ENCODE data around the gene PLD1.
A peak's percentile ranks its signal among the peaks of the same experiment; 100 is the strongest.
"Not testable (repeated sequence)": the region's sequence is repeated elsewhere in the genome, so short reads cannot be mapped to it uniquely, and the experiment has no call there.

PLD1 gene

DNA sequence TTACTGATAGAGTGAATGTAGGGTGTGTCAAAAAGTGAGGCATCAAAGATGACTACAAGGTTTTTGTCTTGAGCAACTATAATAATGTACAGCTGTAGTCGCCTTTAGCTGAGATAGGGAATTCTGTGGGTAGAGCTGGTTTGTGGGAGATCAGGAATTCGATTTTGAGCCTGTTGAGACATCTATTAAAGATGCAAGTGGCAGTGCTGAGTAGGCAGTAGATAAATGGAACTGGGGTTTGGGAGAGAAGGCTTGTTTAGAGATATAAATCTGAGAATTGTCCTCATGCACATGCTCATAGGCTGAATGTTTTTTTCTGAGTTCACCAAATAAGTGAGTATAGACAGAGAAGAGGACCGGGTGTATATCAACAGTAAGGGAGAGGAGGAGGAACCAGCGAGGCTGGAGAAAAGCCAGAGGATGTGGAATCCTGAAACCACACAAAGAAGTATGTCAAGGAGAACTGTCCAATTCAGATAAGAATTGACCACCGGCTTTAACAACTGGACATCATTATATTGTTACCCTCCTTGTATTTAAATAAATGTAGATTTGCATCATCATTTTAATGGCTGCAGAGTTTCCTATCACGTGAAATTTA, 204.0 kb downstream of the PLD1 start:
- no peak for DNase-seq

DNA sequence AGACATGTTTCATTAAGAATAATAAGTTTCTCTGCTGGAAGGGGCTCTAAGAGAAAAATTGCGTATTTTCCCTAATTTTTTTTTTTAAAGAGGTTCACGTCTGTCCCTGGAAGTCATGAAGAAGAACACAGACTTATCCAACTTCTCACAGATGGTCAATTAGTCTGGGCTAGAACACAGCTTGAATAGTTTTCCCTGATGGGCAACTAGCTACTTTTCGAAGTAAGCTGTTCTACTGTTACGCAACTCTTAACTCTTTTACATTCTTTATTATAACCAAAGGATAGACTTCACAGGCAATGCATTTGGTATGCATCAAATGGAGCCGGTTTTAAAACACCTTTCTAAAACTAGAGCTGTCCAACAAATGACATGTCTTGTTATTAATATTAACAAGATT, 205.9 kb downstream of the PLD1 start:
- no peak for DNase-seq

DNA sequence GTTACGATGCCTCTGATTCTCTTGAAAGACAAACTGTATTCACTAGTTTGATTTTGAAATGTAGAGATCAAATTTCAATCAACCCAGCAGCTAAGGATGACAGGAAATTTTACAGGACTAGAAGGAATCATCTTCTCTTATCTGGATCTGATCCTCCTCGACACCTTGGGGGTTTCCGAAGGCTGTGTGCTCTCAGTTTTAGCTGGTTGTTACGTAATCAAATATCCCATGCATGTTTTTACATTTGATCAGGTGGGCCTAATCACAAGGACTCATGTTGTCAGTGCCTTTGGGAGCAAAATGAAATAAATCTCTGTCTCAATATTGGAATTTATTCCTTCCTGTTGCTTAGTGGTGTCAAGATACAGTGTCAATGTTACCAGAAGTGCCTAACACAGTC, 208.2 kb downstream of the PLD1 start:
- no peak for DNase-seq

DNA sequence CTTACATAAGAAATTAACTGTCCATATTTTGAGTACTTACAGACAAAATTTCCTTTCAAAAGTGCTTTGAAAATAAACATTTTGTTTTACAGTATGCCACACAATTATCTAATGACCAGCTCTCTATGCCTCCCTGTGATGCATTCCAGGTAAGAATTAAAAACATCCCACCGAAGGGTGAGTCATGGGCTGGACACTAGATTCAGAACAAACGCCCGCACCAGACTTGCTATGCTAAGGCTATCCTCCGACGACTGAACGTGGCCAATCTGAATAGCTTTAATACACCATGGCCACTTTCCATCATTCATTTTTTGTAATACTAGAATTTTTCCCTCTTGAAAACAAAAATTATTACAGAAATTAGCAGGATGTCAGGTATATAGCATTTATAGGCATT, 210.3 kb downstream of the PLD1 start:
- no peak for DNase-seq

DNA sequence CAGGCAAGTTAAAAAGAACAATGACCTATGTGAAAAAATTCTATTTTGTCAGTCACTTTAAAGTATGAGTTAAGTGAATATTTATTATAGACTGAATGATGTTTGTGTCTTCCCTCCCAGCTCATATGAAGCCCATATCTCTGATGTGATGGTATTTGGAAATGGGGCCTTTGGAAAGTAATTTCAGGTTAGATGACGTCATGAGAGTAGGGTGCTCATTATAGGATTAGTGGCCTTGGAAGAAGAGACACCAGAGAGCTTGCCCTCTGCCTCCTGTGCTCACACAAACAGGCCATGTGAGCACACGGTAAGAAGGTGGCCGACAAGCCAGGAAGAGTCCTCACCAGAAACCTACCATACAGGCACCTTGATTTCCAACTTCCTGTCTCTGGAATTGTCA, 211.3 kb downstream of the PLD1 start:
- DNase-seq: no peak

DNA sequence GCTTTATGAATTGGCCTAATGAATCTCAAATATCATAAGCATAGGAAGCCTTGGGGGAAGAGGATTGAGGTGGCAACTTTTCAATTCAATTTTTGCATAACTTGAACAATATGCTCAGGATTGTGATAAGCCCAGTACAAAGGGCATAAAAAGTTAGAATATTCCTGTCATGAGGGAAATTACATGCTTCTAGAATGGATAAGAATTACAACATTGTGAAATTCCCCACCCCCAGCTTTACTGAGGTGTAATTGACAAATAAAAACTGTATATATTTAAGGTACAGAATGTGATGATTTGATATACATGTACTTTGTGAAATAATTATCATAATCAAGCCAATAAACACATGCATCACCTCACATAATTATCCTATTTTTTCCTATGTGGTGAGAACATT, 217.5 kb downstream of the PLD1 start:
- no peak for DNase-seq

DNA sequence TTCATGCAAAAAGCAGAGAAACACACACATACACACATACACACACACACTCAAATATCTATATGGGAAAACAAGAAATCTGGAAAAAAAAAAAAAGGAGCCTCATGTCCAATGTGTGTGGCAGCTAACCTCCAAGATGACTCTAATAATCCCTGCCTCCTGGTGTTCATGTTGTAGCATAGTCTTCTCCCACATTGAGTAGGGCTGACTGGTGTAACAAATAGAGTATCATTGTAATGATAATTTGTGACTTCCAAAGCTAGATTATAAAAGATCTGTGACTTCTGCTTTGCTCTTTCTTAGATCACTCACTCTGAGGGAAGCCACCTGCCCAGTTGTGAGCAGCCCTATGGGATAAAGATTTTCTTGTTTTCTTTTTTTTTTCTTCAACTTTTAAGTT, 219.2 kb downstream of the PLD1 start:
- DNase-seq: no peak

DNA sequence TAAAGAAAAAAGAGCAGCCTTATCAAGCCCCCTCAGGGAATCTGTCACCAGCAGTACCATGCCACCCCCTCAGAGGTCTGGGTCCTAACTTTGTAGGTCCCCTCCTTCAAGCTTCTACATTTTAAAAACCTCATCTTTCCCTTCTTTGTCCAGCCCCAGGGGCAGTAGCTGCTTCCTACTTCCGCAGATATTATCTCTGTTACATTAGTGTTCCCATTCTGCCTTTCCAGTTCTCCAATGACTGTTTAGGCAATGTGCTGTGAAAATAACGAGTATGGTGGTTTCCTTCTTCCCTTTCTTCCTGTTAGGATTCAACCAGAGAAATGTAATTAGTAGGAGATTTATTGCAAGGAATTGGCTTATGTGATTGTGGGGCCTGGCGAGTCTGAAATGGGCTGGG, 224.0 kb downstream of the PLD1 start:
- DNase-seq: no peak

DNA sequence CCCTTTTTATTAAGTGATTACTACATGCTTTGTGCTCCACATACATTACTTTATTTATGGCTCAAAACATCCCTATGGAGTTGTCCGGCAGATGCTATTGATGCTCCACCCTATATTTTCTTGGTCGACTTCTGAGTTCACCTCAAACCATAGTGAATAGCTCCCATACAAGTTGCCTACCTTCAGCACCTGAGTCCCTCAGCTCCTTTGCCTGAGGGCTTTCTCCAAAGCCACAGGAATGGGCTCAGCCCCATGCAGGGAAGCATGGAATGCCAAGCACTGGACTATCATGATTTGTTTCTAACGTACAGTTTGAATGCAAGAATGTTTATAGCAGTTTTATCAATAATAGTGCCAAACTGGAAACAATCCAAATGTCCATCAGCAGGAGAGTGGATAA, 225.2 kb downstream of the PLD1 start:
- no peak for DNase-seq

DNA sequence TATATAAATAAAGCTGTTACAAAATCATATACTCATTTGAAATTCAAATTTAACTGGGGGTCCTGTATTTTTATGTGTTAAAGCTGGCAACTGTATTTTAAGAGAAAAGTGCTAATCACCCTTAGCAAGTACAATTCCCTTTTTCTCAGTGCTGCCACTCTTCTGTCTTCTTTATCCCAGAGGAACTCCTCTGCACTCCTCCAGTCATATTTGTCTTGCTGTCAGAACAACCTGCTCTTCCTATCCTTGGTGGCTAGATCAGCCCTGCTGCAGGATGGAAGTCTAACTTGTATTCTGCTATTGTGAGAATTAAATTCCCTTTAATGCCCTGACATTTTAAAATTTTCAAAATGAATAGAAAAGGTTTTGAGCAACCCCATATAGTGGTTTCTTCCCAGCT, 226.2 kb downstream of the PLD1 start:
- no peak for DNase-seq

DNA sequence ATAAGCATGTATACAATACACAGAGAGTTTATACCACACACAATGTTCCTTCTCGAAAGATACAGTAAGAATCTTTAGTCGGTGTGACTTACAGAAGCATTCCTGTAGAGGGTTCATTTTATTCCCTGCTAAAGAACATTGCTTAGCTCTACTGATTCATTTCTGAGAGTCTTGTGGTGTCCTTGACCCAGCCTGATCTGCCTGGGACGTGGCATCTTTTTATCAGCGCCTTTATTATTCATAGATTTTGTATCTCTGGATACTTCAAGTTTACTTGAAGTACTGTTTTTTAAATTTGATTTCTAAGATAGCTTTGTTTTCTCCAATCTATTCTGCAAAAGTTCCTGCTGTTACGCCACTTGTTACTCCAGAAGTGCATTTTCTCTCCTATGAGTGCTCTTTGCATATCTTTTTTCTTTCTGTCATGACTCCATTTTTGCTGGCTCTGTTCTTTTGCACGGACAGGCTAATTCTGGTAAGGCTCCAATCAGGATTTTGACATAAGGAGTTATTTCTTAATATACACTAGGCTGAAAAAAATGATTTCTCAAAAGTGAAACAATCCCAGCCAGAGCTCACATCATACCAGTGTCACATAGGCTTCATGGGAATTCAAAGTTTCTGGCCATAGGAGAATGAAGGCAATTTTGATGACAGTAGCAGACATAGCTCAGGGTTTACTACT, 235.6 kb downstream of the PLD1 start:
- DNase-seq: no peak

DNA sequence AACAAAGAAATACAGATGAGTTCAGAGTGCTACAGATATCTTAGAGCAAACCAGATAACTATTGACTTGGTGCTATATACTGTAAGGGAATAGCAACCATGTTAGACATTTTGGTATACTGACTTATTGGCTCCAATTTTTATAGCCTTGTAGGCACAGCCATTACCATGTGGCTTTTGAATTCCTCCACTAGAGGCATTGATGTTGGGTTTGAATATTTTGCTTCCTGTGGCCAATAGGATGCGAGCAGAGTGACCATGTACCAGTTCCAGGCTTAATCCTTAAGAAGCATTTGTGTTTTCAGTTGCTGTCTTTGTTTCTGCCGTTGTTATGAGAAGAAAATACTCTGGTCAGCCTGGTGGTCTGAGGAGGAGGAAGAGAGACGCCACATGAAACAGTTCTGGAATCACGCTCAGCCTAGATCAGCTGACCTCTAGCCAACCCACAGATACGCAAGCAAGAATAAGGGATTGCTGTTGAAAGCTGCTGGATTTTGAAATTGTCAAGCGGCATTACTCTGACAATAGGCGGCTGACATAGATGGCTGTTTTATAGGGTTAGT, 240.6 kb downstream of the PLD1 start:
- DNase-seq: no peak

DNA sequence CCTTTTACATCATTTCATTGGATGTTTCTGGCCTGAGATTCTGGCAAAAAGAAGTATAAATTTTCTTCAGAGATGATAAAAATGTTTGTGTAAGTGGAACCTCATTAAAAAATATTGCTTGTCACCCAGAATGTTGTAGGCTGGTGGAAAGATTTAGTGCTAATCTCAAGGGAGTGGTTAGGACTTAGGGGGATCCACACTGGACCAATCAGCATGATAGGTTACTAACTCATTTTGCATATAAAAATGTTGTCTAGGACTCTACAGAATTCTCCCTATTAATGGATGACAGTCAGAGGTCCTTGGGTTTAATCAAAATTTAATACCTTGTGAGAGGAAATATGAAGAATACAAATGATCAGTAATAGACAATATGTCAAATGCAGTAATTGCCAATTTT, 241.5 kb downstream of the PLD1 start:
- no peak for DNase-seq

DNA sequence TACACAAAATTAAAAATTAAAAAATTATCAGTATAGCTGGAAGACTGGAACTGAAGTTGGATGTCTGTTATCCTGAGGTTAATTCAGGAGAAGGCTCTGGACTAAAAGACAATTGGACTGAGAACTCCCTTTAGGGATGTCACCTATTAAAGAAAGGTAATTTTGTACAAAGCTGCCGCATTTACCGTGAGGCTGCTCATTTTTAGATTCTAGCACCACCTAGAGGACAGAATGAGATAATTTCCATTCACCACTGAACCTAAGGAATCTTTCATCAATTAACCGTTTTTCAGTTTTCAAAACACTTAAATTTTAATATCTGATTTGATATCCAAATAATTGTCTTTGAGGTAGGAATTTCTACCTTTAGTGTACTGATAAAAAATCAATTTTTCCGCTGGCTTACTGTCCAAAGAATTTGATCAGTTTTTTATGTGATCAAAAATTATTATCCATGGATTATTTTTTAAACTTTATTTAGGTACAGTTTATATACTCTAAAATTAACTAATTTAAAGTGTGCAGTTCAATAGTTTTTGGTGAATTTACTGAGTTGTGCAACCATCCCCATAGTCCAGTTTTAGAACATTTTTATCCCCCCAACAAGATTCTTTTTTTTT, 243.4 kb downstream of the PLD1 start:
- peak; percentile 32 for DNase-seq

DNA sequence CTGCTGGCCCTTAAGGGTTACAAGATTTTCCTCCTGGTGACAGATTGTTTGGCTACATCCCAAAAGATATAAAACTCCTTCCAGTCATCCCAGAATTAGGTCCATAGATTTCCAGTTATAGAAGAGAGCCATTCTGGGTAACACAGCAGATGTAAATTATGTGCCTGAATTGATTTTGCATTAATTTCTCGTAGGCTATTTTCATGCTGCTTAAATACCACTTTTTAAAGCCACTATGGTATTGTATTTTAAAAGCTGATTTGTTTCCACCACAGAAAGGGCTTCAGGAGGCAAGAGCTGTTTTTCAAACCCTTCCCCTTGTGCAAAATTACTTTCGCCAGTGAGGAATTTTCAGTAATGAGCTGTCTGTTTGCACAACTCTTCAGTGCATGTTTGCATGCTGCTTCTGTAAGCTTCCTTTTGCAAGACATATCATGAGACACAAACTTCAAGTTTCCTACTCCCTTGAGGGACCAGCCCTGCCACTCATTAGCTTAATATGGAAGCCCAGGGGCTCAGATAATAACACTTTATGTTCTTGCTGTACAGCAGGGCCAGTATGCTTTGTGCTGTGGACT, 244.7 kb downstream of the PLD1 start:
- DNase-seq: peak; percentile 79

DNA sequence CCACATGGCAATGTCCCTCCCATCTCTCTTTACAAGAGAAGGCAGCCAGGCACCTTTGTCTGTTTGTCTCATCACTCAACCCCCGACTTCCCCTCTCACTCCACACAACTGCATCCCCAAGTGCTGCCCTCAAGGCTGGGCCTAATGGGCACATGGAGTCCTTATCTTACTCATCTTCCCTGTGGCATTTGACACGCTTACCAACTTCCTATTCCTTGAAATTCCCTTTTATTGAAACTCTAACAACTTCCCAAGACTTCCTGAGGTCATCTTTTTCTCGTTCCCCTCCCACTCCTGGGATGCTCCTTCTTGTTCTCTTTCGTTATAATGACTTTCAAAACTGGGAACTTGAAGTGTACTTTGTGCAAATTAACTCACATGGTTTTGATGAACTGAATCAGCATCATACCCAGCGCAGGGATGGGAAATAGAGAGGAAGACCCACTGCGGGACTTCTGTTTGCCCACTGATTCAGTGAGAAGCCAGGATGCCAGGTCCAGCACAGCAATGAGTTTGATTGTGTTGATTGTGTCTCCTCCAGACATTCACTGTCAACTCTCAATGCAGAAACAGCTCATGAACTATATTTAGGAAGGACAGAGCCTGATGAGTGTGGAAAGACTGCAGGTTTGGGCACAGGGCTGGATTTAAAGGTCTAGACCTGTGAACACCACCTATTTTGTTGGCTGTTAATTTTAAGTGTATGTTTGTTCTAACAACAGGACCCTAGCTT, 245.4 kb downstream of the PLD1 start:
- no peak for DNase-seq

DNA sequence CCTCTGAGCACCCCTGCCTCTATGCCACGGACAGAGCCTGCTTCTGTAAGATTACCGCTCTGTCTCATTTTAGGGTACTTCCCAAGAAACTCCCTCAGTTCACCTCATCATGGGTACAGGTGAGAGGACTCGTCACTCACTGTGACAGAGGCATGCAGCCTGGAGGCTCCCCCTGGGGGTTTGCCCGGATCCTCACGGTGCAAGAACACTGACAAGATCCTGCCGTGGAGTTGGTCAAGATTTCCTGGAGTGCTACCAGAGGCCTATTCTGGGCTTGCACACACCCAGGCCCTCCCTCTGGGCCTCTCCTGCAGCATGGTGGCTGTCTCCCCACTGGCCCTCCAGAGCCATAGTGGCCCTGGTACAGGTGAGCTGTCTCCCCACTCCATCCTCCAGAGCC, 247.0 kb downstream of the PLD1 start:
- DNase-seq: no peak

DNA sequence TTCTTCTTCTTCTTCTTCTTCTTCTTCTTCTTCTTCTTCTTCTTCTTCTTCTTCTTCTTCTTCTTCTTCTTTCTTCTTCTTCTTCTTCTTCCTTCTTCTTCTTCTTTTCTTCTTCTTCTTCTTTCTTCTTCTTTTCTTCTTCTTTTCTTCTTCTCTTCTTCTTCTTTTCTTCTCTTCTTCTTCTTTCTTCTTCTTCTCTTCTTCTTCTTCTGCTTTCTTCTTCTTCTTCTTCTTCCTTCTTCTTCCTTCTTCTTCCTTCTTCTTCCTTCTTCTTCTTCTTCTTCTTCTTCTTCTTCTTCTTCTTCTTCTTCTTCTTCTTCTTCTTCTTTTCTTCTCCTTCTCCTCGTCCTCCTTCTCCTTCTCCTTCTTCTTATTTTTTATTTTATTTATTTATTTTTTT, 247.8 kb downstream of the PLD1 start:
- DNase-seq: not testable (repeated sequence)

DNA sequence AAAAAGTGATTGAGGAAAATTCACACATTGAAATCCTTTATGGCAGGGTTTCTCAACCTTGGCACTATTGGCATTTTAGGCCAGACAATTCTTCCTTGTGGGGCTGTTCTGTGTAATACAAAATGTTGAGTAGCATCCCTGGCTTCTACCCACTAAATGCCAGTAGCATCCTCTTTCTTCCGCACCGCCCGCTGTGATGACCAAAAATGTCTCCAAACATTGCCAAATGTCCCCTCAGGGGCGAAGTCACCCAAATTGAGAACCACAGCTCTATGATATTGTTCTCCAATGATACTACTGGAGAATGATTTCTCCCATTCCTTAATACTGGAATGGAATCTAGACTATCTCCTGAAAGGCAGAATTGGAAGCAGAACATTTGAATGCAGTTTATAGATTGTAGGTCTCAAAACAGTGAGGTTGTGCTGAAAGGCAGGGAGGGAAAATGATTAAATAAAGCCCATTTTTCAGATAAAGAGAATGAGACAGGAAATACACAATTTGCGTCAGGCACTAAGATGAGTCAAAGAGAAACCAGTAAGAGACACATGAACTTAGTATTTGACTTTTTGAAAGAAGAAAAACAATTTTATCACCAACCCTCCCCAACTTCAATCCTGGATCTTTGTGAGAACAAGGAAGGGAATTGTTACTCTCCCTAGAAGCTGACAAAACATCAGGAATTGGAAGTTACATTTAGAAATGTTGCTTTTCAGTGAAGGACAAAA, 248.5 kb downstream of the PLD1 start:
- DNase-seq: no peak

DNA sequence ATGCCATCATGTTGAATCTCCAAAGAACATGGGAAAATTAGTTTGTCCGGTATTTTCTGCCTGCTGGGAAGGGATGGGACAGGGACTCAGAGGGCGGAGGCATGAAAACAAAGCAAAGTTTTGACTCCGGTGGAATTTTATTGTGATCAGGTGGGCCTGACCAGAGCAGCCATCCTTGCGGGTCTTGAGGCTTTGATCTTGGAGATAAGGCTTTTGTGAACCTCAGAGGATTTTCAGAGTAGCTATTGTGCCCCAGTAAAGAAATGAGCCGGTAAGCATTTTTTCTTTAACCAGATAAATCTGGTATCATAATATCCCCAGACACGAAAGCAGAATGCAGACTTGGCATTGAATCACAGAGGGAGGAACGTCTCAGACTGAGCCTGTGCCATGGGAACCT, 250.7 kb downstream of the PLD1 start:
- no peak for DNase-seq

DNA sequence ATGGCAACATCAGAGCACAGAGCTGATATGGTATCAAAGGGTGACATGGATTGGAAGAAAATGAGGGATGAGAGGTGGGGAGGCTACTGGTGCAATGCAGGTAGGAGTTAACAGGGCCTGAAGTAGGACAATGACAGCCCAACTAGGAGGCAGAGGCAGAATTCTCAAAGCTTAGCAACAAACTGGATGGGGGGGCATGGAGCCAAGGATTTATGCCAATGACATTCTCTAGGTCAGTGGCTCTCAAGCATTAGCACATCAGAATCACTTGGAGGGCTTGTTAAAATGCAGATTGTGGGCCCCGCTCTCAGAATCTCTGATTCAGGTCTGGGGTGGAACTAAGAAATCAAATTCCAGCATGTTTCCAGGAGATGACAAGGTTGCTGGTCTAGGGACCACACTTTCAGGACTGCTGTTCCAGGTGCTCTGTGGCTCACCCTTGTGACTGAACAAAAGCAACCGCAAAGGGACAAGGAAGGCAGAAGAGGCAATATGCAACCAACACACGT, 252.0 kb downstream of the PLD1 start:
- no peak for DNase-seq

DNA sequence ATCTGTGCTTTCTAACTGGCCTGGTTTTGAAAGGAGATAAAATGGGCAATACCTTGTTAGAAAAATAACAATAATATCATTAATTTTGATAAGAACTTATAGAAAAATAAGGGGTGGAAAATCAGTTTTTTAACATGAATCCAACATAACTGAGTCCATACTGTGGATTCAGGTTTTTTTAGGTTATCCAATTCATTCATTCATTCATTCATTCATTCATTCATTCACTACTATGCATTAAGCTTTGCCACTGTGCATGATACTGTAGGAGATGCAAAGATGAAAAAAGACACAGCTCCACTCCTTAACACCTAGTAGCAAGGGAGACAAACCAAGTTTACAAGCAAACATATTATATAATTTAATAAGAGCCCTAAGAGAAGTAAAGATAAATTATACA, 253.1 kb downstream of the PLD1 start:
- DNase-seq: no peak

Data from DMS 273 treated with DMSO at 0.1 percent for 48 hours (cell line).